Right lobe of liver (tissue), 4 donors: Measurements from ENCODE around the gene STX2.

ENCODE experiments used
- CTCF ChIP-seq, 4 donors: fragments of 200-600 bp in 3 of 4; fragments of 450-650 bp in 1 of 4; IDR thresholded peaks; one replicate each; pipeline versions ENCODE4 v1.5.1 to v1.8.0; 2016 to 2022; ENCODE audit warnings: antibody characterized with exemption in 4 of 4, mild to moderate bottlenecking in 2 of 4
- POLR2A ChIP-seq: fragments of 450-650 bp; IDR thresholded peaks from one replicate; pipeline ENCODE4 v1.6.1; 2017; ENCODE audit warnings: antibody characterized with exemption, mild to moderate bottlenecking
- donor health status: DM: no; HTN: no; CAD: no.
- donor health status: DM: no; HTN: no; CAD: no.
- donor health status: DM: no; HTN: yes; CAD: no.

DNA sequence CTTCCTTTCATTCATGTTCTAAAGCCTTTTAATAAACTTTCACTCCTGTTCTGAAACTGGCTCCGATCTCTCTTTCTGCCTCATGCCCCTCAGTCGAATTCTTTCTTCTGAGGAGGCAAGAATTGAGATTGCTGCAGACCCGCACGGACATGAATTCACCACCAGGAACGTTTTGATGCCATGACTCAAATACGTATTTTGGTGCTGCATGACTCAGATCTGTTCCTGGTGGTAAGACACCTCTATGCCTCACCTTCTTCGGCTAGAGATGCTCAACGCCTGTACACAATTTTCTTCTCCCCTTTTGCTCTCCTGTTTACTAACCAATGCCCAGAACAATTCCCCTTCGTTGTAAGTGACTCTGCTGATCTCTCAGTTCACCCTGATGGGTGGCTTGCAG lies 70.9 kb downstream of the STX2 start:
- no peak for TF ChIP-seq CTCF (IDR thresholded peaks at IDR 0.05)
- no peak for TF ChIP-seq POLR2A
